H9 (cell line): ENCODE measurements around the gene SPAG4. TPM values are rescaled to one million over a fixed set of nuclear protein-coding genes. Genes with fewer than 3 reads are reported as not detected.

Source experiments
- DNase-seq: peaks from one replicate; pipeline ENCODE4 v3.0.0-alpha.2; 2017
- H2AFZ ChIP-seq: one replicate; pipeline ENCODE4 v1.6.1; 2013; ENCODE audit warnings: mild to moderate bottlenecking, low read length, control low read depth, moderate library complexity
- H2AK5ac ChIP-seq: 2 replicates; pipeline ENCODE4 v1.6.1; 2013; ENCODE audit warnings: low read length, control low read depth, mixed read lengths; ENCODE audit not compliant: insufficient read length
- H2BK120ac ChIP-seq: one replicate; pipeline ENCODE4 v1.6.1; 2013; ENCODE audit warnings: low read depth, mild to moderate bottlenecking, low read length, control low read depth, inconsistent platforms; ENCODE audit not compliant: poor library complexity, severe bottlenecking
- H2BK12ac ChIP-seq: 2 replicates; pipeline ENCODE4 v1.6.1; 2013; ENCODE audit warnings: low read length, control low read depth, mixed read lengths, low read depth; ENCODE audit not compliant: insufficient read length
- H2BK15ac ChIP-seq: 2 replicates; pipeline ENCODE4 v1.6.1; 2013; ENCODE audit warnings: low read depth, low read length, control low read depth
- H2BK20ac ChIP-seq: one replicate; pipeline ENCODE4 v1.6.1; 2013; ENCODE audit warnings: low read depth, mild to moderate bottlenecking, low read length, control low read depth, inconsistent platforms; ENCODE audit not compliant: poor library complexity, severe bottlenecking
- H2BK5ac ChIP-seq: 2 replicates; pipeline ENCODE4 v1.6.1; 2013; ENCODE audit warnings: low read length, control low read depth, mixed read lengths; ENCODE audit not compliant: insufficient read length
- H3K14ac ChIP-seq: 2 replicates; pipeline ENCODE4 v1.6.1; 2013; ENCODE audit warnings: low read length, control low read depth; ENCODE audit not compliant: insufficient read depth
- H3K18ac ChIP-seq: 2 replicates; pipeline ENCODE4 v1.6.1; 2013; ENCODE audit warnings: low read depth, mild to moderate bottlenecking, mixed read lengths, low read length, control low read depth; ENCODE audit not compliant: insufficient read length
- H3K23ac ChIP-seq: 2 replicates; pipeline ENCODE4 v1.6.1; 2013; ENCODE audit warnings: low read length, control low read depth, mixed read lengths, low read depth; ENCODE audit not compliant: insufficient read length
- H3K23me2 ChIP-seq: 2 replicates; pipeline ENCODE4 v1.6.1; 2013; ENCODE audit warnings: low read depth, mild to moderate bottlenecking, mixed read lengths, low read length, control low read depth; ENCODE audit not compliant: insufficient read length, poor library complexity, severe bottlenecking
- H3K27ac ChIP-seq: 2 replicates; pipeline ENCODE4 v1.5.1; 2013; ENCODE audit warnings: low read length, control low read depth, mixed read lengths, low read depth; ENCODE audit not compliant: insufficient read length
- H3K27me3 ChIP-seq: 2 replicates; pipeline ENCODE4 v1.6.1; 2013; ENCODE audit warnings: low read length, control low read depth, inconsistent platforms; ENCODE audit not compliant: insufficient read depth
- H3K4ac ChIP-seq: 2 replicates; pipeline ENCODE4 v1.6.1; 2013; ENCODE audit warnings: low read depth, mild to moderate bottlenecking, control low read depth, inconsistent platforms, low read length, moderate library complexity
- H3K4me1 ChIP-seq: 2 replicates; pipeline ENCODE4 v1.6.1; 2013; ENCODE audit warnings: low read length, control low read depth, inconsistent platforms; ENCODE audit not compliant: insufficient read depth
- H3K4me2 ChIP-seq: 2 replicates; pipeline ENCODE4 v1.6.1; 2013; ENCODE audit warnings: low read length, control low read depth, mixed read lengths; ENCODE audit not compliant: insufficient read length, insufficient read depth
- H3K56ac ChIP-seq: 2 replicates; pipeline ENCODE4 v1.6.1; 2013; ENCODE audit warnings: low read depth, mild to moderate bottlenecking, mixed read lengths, low read length, control low read depth; ENCODE audit not compliant: insufficient read length
- H3K79me1 ChIP-seq: 2 replicates; pipeline ENCODE4 v1.6.1; 2013; ENCODE audit warnings: low read depth, mild to moderate bottlenecking, moderate library complexity, low read length, control low read depth, inconsistent platforms; ENCODE audit not compliant: insufficient read depth, poor library complexity, severe bottlenecking
- H3K79me2 ChIP-seq: 2 replicates; pipeline ENCODE4 v1.6.1; 2013; ENCODE audit warnings: low read length, control low read depth, inconsistent platforms; ENCODE audit not compliant: insufficient read depth
- H3K9ac ChIP-seq: 2 replicates; pipeline ENCODE4 v1.6.1; 2013; ENCODE audit warnings: low read length, control low read depth, mixed read lengths; ENCODE audit not compliant: insufficient read length; ENCODE audit errors: extremely low read depth
- H3K9me3 ChIP-seq: one replicate; pipeline ENCODE4 v1.6.1; 2013; ENCODE audit warnings: low read depth, low read length, inconsistent platforms; ENCODE audit not compliant: control insufficient read depth
- H3T11ph ChIP-seq: one replicate; pipeline ENCODE4 v1.6.1; 2013; ENCODE audit warnings: mild to moderate bottlenecking, low read length, control low read depth, inconsistent platforms
- H4K20me1 ChIP-seq: one replicate; pipeline ENCODE4 v1.6.1; 2013; ENCODE audit not compliant: control insufficient read depth, insufficient read length, insufficient read depth
- H4K5ac ChIP-seq: 2 replicates; pipeline ENCODE4 v1.6.1; 2013; ENCODE audit warnings: low read depth, mild to moderate bottlenecking, mixed read lengths, low read length, control low read depth; ENCODE audit not compliant: insufficient read length
- H4K8ac ChIP-seq: replicated peaks from 2 replicates; pipeline ENCODE4 v1.6.1; 2013; ENCODE audit warnings: low read length, control low read depth, mixed read lengths, low read depth; ENCODE audit not compliant: insufficient read length
- H4K91ac ChIP-seq: 2 replicates; pipeline ENCODE4 v1.6.1; 2013; ENCODE audit warnings: low read depth, mild to moderate bottlenecking, moderate library complexity, mixed read lengths, low read length, control low read depth; ENCODE audit not compliant: insufficient read length
- H3K27ac Mint-ChIP-seq, 3 experiments: 2 replicates in 2 of 3; 3 replicates in 1 of 3; pipeline ENCODE4 v1.8.0; 2020 to 2021; ENCODE audit warnings: mixed read lengths in 3 of 3, mild to moderate bottlenecking in 1 of 3, moderate library complexity in 1 of 3
- H3K27me3 Mint-ChIP-seq: 2 replicates; pipeline ENCODE4 v1.8.0; 2021; ENCODE audit warnings: low read depth, mild to moderate bottlenecking, moderate library complexity, mixed read lengths
- H3K36me3 Mint-ChIP-seq, 3 experiments: 2 replicates in 2 of 3; 3 replicates in 1 of 3; pipeline ENCODE4 v1.8.0; 2020 to 2021; ENCODE audit warnings: low read depth in 3 of 3, mixed read lengths in 3 of 3; ENCODE audit not compliant: insufficient read depth in 1 of 3
- H3K4me1 Mint-ChIP-seq, 2 experiments: 2 replicates each; pipeline ENCODE4 v1.8.0; 2020; ENCODE audit warnings: mixed read lengths in 2 of 2
- H3K4me3 Mint-ChIP-seq, 2 experiments: 2 replicates in 1 of 2; 3 replicates in 1 of 2; pipeline ENCODE4 v1.8.0; 2020 to 2021; ENCODE audit warnings: mild to moderate bottlenecking in 2 of 2, mixed read lengths in 2 of 2, moderate library complexity in 1 of 2
- H3K9me3 Mint-ChIP-seq, 2 experiments: 2 replicates in 1 of 2; 3 replicates in 1 of 2; pipeline ENCODE4 v1.8.0; 2020; ENCODE audit warnings: mild to moderate bottlenecking in 2 of 2, mixed read lengths in 2 of 2, moderate library complexity in 1 of 2
- CTCF ChIP-seq: fragments of 200-600 bp; sonication (generic); conservative IDR thresholded peaks from 3 replicates; pipeline ENCODE4 v1.8.0; 2021; ENCODE audit warnings: antibody characterized with exemption, mild to moderate bottlenecking
- WGBS: extraction: QIAGEN DNeasy Blood & Tissue Kit; methylation state at CpG from one replicate; pipeline ENCODE4 v1.1.7; 2013; ENCODE audit warnings: missing lambda C conversion rate, low lambda C conversion rate, mixed read lengths; ENCODE audit not compliant: insufficient read length; ENCODE audit errors: extremely low coverage; 5-methylcytosine and 5-hydroxymethylcytosine counted together
- total RNA-seq: library from RNA; stranded (reverse); gene quantifications from 2 replicates; pipeline ENCODE4 v1.2.1, GENCODE V29; 2021

The SPAG4 gene
- total RNA-seq, 1 experiment from 2014 or later, result 4.9 TPM

- WGBS, result no CpG with 5 or more reads among the region's 2 CpGs
These were observed 28.2 kb upstream of the SPAG4 start for GRCh38 chr20:35587436-35587835.

More at GRCh38 chr20:35587436-35587835, 28.2 kb upstream of the SPAG4 start:
- Mint-ChIP-seq H3K4me3 (no peak overlapping the region), H3K36me3 (peaks cover 0 to 1% (median 0%) of the 10 kb centered on the region in 3 experiments; a peak in 1 of 7 replicates), H3K4me1 (peaks cover 0 to 4% of the 10 kb centered on the region in 2 experiments; a peak in 2 of 4 replicates), H3K9me3 (no peaks in the 10 kb centered on the region; a peak in 1 of 5 replicates), H3K27me3 (no peaks in the 10 kb centered on the region), H3K27ac (no peak overlapping the region)
- no peak overlapping the region for H2BK12ac ChIP-seq
- no peaks in the 10 kb centered on the region for H3K4me1 ChIP-seq
- DNase-seq, result no peak
- no peaks in the 10 kb centered on the region for H3K27me3 ChIP-seq
- H2BK120ac ChIP-seq, result no peak overlapping the region
- no peak overlapping the region for H4K8ac ChIP-seq
- H3K27ac ChIP-seq, result no peak overlapping the region
- H2BK5ac ChIP-seq, result no peak overlapping the region
- no peak overlapping the region for H3K4ac ChIP-seq
- H3K23me2 ChIP-seq, result no peaks in the 10 kb centered on the region
- no peak for TF ChIP-seq CTCF
- no peaks in the 10 kb centered on the region for H3K79me2 ChIP-seq
- H3K9me3 ChIP-seq, result no peaks in the 10 kb centered on the region
- no peak overlapping the region for H3K23ac ChIP-seq
- H2BK15ac ChIP-seq, result no peak overlapping the region
- H2AK5ac ChIP-seq, result no peak overlapping the region
- H3K56ac ChIP-seq, result no peak overlapping the region
- no peak overlapping the region for H2BK20ac ChIP-seq
- no peaks in the 10 kb centered on the region for H3K79me1 ChIP-seq
- H3K4me2 ChIP-seq, result no peak overlapping the region
- H4K20me1 ChIP-seq, result no peaks in the 10 kb centered on the region
- H4K91ac ChIP-seq, result no peak overlapping the region
- H3T11ph ChIP-seq, result no peak overlapping the region
- no peak overlapping the region for H2AFZ ChIP-seq
- H4K5ac ChIP-seq, result no peak overlapping the region
- H3K9ac ChIP-seq, result no peak overlapping the region
- H3K18ac ChIP-seq, result no peak overlapping the region
- no peak overlapping the region for H3K14ac ChIP-seq
